ENCODE measurements around the gene SLIT3. TPM values are rescaled to one million over a fixed set of nuclear protein-coding genes. Genes with fewer than 3 reads are reported as not detected.
"Not testable (repeated sequence)": the region's sequence is repeated elsewhere in the genome, so short reads cannot be mapped to it uniquely, and the experiment has no call there.

Gene SLIT3
- total RNA-seq, 4 donors from 2014 or later = 41.1 to 86.6 (median 62.7) TPM

- WGBS = 81% methylated on average over 7 of the region's 10 CpGs
- no peaks in the 10 kb centered on the region for H3K36me3 ChIP-seq
- DNase-seq (ENCODE audit: extremely low spot score) = no peak
- no peaks in the 10 kb centered on the region for H3K4me1 ChIP-seq
- intact Hi-C loops (cut with DNase I) = no loop called here
- H3K4me3 ChIP-seq = no peak overlapping the region
- H3K27ac ChIP-seq (replicated peaks in 1 of 4) = no peak overlapping the region
- TF ChIP-seq POLR2A (IDR thresholded peaks at IDR 0.05; ENCODE audit: low read depth) = no peak
- no peak for TF ChIP-seq EP300 (IDR thresholded peaks at IDR 0.05)
- TF ChIP-seq POLR2AphosphoS5 (IDR thresholded peaks at IDR 0.05) = no peak
- no peak for TF ChIP-seq CTCF (IDR thresholded peaks at IDR 0.05)
- peaks cover 0 to 8% (median 0%) of the 10 kb centered on the region in 4 donors for H3K9me3 ChIP-seq
- H3K27me3 ChIP-seq = no peaks in the 10 kb centered on the region
Measured at GRCh38 chr5:169106911-169107706, 193.8 kb downstream of the SLIT3 start.

DNA sequence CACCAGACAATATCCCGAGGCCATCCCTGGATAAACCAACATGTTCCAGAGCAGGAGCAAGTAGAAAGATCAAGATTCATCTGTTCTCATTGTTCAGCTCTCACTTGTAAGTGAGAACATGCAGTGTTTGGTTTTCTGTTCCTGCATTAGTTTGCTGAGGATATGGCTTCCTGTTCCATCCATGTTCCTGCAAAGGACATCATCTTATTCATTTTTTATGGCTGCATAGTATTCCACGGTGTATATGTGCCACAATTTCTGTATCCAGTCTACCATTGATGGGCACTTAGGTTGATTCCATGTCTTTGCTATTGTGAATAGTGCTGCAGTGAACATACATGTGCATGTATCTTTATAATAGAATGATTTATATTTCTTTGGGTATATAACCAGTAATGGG is 195.4 kb downstream of the SLIT3 start:
- H3K27me3 ChIP-seq; DNase-seq (ENCODE audit: extremely low spot score); H3K4me3 ChIP-seq; H3K27ac ChIP-seq (replicated peaks in 1 of 4); H3K4me1 ChIP-seq; H3K9me3 ChIP-seq; intact Hi-C loops (cut with DNase I); H3K36me3 ChIP-seq: not testable (repeated sequence)
- WGBS = 93% methylated on average over 2 of the region's 2 CpGs

DNA sequence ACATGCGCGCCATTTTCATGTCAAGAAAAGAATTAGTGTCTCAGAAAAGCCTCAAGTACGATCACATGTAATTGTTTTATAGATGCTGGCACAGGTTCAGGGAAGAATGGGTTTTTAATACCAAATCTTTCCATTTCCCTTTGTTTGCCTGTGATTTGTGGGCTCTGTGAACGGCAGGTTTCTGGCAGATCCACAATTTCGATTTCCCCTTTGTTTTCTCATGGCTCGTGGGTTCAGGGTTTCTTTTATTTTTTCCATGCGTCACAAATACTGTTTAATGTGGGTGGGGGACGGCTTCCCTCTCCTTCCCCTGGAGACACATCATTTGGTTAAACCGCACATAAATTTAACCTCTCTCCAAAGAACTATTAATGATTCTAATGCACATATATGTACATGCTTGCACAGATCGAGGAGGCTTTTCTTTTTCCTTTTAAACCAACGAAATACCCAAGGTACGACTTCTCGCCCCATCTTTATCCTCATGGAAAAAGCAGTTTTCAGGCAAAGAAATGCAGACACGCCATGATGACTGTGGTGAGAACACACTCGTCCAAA is 195.9 kb downstream of the SLIT3 start:
- TF ChIP-seq CTCF (IDR thresholded peaks at IDR 0.05) (no peak), POLR2A (IDR thresholded peaks at IDR 0.05; ENCODE audit: low read depth) (no peak), POLR2AphosphoS5 (IDR thresholded peaks at IDR 0.05) (no peak), EP300 (IDR thresholded peaks at IDR 0.05) (no peak)
- DNase-seq (ENCODE audit: extremely low spot score) = no peak
- Histone ChIP-seq H3K9me3 (peaks cover 0 to 8% (median 0%) of the 10 kb centered on the region in 4 donors), H3K4me1 (peaks cover under 1 to 11% (median 7%) of the 10 kb centered on the region in 4 donors), H3K36me3 (no peaks in the 10 kb centered on the region), H3K4me3 (no peak overlapping the region), H3K27me3 (no peaks in the 10 kb centered on the region), H3K27ac (replicated peaks in 1 of 4) (no peak overlapping the region)
- 89% methylated on average over 15 of the region's 15 CpGs for WGBS
- intact Hi-C loops (cut with DNase I) = no loop called here

DNA sequence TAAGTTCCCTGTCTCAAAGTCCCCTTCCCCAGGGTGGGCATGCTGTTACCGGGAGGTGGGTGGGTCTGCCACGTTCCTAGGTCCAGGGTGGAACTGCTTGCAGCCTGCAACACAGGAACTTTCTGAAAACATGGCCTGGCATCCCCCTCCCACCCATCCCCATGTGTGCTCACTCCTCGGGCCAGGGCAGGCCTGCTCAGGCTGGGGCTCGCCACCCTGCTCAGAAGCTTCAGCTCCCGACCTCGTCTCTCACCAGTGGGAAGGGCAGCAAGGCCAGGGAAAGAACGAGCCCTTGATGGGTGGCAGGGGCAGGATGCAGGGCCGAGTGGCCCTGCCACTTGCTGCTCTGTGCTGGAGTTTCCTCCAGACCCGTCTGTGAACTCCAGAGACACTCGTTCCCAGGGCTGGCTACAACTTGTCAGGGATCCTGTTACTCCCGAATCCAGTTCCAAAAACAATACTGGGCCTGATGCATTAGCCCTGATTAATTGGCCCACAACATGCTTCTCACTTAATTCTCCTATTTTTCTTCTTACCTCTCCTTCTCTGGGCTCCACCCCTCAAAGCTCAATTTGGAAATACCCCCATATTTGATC is 197.3 kb downstream of the SLIT3 start:
- 84% methylated on average over 8 of the region's 11 CpGs for WGBS
- H3K4me3 ChIP-seq = no peak overlapping the region
- H3K27ac ChIP-seq (replicated peaks in 1 of 4) = no peak overlapping the region
- H3K27me3 ChIP-seq = no peaks in the 10 kb centered on the region
- no peak for DNase-seq (ENCODE audit: extremely low spot score)
- H3K4me1 ChIP-seq = peaks cover 7 to 20% (median 17%) of the 10 kb centered on the region in 4 donors
- TF ChIP-seq CTCF (IDR thresholded peaks at IDR 0.05) = no peak
- TF ChIP-seq POLR2AphosphoS5 (IDR thresholded peaks at IDR 0.05) = no peak
- no peak for TF ChIP-seq POLR2A (IDR thresholded peaks at IDR 0.05; ENCODE audit: low read depth)
- no peak for TF ChIP-seq EP300 (IDR thresholded peaks at IDR 0.05)
- intact Hi-C loops (cut with DNase I) = no loop called here
- H3K36me3 ChIP-seq = no peaks in the 10 kb centered on the region
- H3K9me3 ChIP-seq = no peaks in the 10 kb centered on the region

DNA sequence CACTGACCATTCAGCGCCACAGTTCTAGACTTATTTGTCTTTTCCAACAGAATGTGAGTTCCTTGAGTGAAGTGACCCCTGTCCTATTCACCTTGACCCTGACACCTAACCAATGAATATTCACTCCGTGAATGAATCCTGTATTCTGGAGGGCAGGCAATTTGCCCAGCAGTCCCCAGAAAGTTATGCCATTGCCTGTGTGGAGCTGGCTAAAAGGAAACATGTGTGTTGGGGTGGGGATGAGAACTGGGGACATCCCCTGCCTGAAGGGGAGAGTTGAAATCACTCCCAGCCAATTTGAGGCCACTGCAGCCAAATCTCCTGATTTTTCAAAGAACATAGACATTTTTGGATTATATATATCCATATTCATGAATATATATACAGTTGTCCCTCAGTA is 199.0 kb downstream of the SLIT3 start:
- intact Hi-C loops (cut with DNase I) = no loop called here
- no peaks in the 10 kb centered on the region for H3K27me3 ChIP-seq
- no peaks in the 10 kb centered on the region for H3K36me3 ChIP-seq
- 95% methylated on average over 2 of the region's 2 CpGs for WGBS
- H3K4me1 ChIP-seq = peaks cover 7 to 37% (median 34%) of the 10 kb centered on the region in 4 donors
- H3K27ac ChIP-seq (replicated peaks in 1 of 4) = no peak overlapping the region
- TF ChIP-seq POLR2AphosphoS5 (IDR thresholded peaks at IDR 0.05) (no peak), CTCF (IDR thresholded peaks at IDR 0.05) (no peak), EP300 (IDR thresholded peaks at IDR 0.05) (no peak), POLR2A (IDR thresholded peaks at IDR 0.05; ENCODE audit: low read depth) (no peak)
- no peaks in the 10 kb centered on the region for H3K9me3 ChIP-seq
- no peak for DNase-seq (ENCODE audit: extremely low spot score)
- no peak overlapping the region for H3K4me3 ChIP-seq

All from esophagus muscularis mucosa (tissue), 4 donors.